Sigmoid colon (tissue), 7 donors: ENCODE data around the gene DRD2. TPM values are rescaled to one million over a fixed set of nuclear protein-coding genes. Genes with fewer than 3 reads are reported as not detected.

Source experiments
- DNase-seq: peaks from one replicate; pipeline ENCODE4 v3.0.0-alpha.2; 2019
- H3K27ac ChIP-seq, 4 donors: fragments of 200-600 bp; sonication (generic); one replicate each; pipeline ENCODE4 v1.5.1; 2016 to 2019; ENCODE audit warnings: mild to moderate bottlenecking in 1 of 4
- H3K27me3 ChIP-seq, 3 donors: fragments of 200-600 bp; sonication (generic); one replicate each; pipeline ENCODE4 v1.5.1; 2019; ENCODE audit warnings: mild to moderate bottlenecking in 1 of 3
- H3K36me3 ChIP-seq, 4 donors: fragments of 200-600 bp; sonication (generic); one replicate each; pipeline ENCODE4 v1.5.1; 2016 to 2019
- H3K4me1 ChIP-seq, 4 donors: fragments of 200-600 bp; sonication (generic); one replicate each; pipeline ENCODE4 v1.5.1; 2017 to 2019
- H3K4me3 ChIP-seq, 4 donors: fragments of 200-600 bp; sonication (generic); one replicate each; pipeline ENCODE4 v1.5.1; 2017 to 2019; ENCODE audit warnings: mild to moderate bottlenecking in 2 of 4, moderate library complexity in 1 of 4
- H3K9me3 ChIP-seq, 4 donors: fragments of 200-600 bp in 3 of 4; sonication (generic) in 3 of 4; one replicate each; pipeline versions ENCODE4 v1.5.1 to v1.6.1; 2013 to 2019
- EP300 ChIP-seq, 4 donors: sonication (generic); formaldehyde crosslinking; IDR thresholded peaks; one replicate each; pipeline ENCODE4 v1.6.1; 2017; ENCODE audit warnings: antibody characterized with exemption in 4 of 4
- POLR2A ChIP-seq, 2 donors: fragments of 450-650 bp; IDR thresholded peaks; one replicate each; pipeline ENCODE4 v1.6.1; 2016; ENCODE audit warnings: antibody characterized with exemption in 2 of 2, mild to moderate bottlenecking in 2 of 2, moderate library complexity in 2 of 2
- POLR2AphosphoS5 ChIP-seq, 4 donors: sonication (generic); formaldehyde crosslinking; IDR thresholded peaks; one replicate each; pipeline ENCODE4 v1.6.1; 2017; ENCODE audit warnings: antibody characterized with exemption in 4 of 4
- WGBS, 2 donors: extraction: QIAGEN DNeasy Blood & Tissue Kit; methylation state at CpG; one replicate each; pipeline ENCODE4 v1.1.7; 2013; 5-methylcytosine and 5-hydroxymethylcytosine counted together
- intact Hi-C: fragments of 100-400 bp; cut with DNase I; formaldehyde crosslinking; loops from one replicate; pipeline ENCODE4 v1.15.1; 2023
- polyA plus RNA-seq, 3 donors: library from polyadenylated mRNA; stranded (reverse); fragments of 200-250 nt; gene quantifications; one replicate each; pipeline ENCODE4 v1.2.3, GENCODE V29; 2013
- total RNA-seq, 4 donors: library from RNA; depleted of rRNA; stranded (reverse); fragments of >200 nt; gene quantifications; one replicate each; pipeline ENCODE4 v1.1.0, GENCODE V29; 2016
- TF ChIP-seq, protein P1 (sequence below), 4 experiments: fragments of 450-650 bp in 3 of 4; fragments of 200-600 bp in 1 of 4; IDR thresholded peaks; one replicate each; pipeline ENCODE4 v1.5.1; 2016 to 2019; ENCODE audit warnings: antibody characterized with exemption in 4 of 4, mild to moderate bottlenecking in 3 of 4, moderate library complexity in 2 of 4
- donor health status: healthy with polysubstance abuse.
- donor health status: Bipolar disorder and iron deficiency.
- donor health status: healthy.

DRD2 gene
- total and polyA plus RNA-seq, 7 donors = 0.19 to 1.2 (median 0.66) TPM; not detected in 2

DNA sequence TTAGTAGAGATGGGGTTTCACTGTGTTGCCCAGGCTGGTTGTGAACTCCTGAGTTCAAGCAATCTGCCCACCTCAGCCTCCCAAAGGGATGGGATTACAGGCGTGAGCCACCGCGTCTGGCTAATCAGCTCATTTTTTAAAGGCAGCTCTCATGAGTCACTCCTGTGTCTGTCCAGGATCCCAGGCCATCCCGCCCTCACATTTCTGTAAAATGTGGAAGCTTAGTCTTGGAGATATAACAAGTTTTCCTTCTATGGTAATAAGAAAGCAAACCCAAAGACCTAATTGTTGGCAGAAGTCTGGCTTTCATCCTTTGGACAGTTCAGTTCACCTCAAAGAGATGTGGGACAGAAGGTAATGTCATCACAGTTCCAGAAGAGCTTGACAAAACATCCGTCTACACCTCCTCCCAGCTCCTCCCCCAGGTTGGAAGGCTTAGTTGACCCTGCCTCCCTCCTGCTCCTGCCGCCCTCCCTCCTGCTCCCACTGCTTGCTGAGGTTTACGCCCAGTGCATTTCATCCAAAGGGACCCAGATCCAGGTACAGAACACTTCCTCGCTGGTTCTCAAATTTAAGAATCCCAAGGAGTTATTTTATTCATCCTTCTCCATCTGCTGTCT lies 6.4 kb downstream of the DRD2 start:
- H3K27ac ChIP-seq = no peak overlapping the region
- no peak for DNase-seq

GRCh38 chr11:113467545-113467944 lies 7.7 kb downstream of the DRD2 start:
- Histone ChIP-seq H3K36me3 (no peaks in the 10 kb centered on the region), H3K4me3 (no peak overlapping the region), H3K27me3 (peaks cover 0 to 21% (median 4%) of the 10 kb centered on the region in 3 donors), H3K27ac (no peak overlapping the region), H3K4me1 (no peaks in the 10 kb centered on the region), H3K9me3 (no peaks in the 10 kb centered on the region)
- no peak for TF ChIP-seq POLR2A (IDR thresholded peaks at IDR 0.05)
- no peak for TF ChIP-seq POLR2AphosphoS5 (IDR thresholded peaks at IDR 0.05)
- TF ChIP-seq, protein P1, sequence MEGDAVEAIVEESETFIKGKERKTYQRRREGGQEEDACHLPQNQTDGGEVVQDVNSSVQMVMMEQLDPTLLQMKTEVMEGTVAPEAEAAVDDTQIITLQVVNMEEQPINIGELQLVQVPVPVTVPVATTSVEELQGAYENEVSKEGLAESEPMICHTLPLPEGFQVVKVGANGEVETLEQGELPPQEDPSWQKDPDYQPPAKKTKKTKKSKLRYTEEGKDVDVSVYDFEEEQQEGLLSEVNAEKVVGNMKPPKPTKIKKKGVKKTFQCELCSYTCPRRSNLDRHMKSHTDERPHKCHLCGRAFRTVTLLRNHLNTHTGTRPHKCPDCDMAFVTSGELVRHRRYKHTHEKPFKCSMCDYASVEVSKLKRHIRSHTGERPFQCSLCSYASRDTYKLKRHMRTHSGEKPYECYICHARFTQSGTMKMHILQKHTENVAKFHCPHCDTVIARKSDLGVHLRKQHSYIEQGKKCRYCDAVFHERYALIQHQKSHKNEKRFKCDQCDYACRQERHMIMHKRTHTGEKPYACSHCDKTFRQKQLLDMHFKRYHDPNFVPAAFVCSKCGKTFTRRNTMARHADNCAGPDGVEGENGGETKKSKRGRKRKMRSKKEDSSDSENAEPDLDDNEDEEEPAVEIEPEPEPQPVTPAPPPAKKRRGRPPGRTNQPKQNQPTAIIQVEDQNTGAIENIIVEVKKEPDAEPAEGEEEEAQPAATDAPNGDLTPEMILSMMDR (IDR thresholded peaks at IDR 0.05) = no peak
- no peak for TF ChIP-seq EP300 (IDR thresholded peaks at IDR 0.05)
- WGBS, 2 donors = 73 to 74% methylated on average over 2 of the region's 2 CpGs
- intact Hi-C loops = no loop called here
- no peak for DNase-seq

More for the DNA sequence above, 6.4 kb downstream of the DRD2 start:
- 81 to 89% methylated on average over 8 of the region's 8 CpGs for WGBS, 2 donors
- intact Hi-C loops = no loop called here
- Histone ChIP-seq H3K27me3 (peaks cover 0 to 34% (median 11%) of the 10 kb centered on the region in 3 donors), H3K36me3 (no peaks in the 10 kb centered on the region), H3K9me3 (no peaks in the 10 kb centered on the region), H3K4me1 (no peaks in the 10 kb centered on the region), H3K4me3 (no peak overlapping the region)
- TF ChIP-seq EP300 (IDR thresholded peaks at IDR 0.05) = no peak
- TF ChIP-seq, protein P1 (IDR thresholded peaks at IDR 0.05) = no peak
- no peak for TF ChIP-seq POLR2AphosphoS5 (IDR thresholded peaks at IDR 0.05)
- TF ChIP-seq POLR2A (IDR thresholded peaks at IDR 0.05) = no peak

DNA sequence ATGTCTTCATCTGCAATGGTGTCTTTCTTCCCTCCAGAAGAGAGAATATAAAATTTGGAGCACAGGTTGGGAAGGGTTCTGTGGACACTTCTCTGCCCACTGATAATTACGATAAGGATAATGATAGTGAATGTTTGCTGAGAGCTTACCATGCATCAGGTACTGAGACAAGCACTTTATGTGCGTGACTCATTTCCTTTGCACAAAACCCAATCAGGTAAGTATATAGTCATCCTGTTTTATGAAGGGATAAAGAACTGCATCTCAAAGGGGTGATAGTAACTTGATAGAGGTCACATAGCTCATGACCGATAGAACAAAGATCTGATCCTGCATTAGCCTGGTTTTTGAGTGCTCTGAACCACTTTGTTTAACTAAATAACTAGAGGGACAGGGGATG lies 9.4 kb downstream of the DRD2 start:
- 91 to 92% methylated on average over 3 of the region's 3 CpGs for WGBS, 2 donors
- H3K36me3 ChIP-seq = no peaks in the 10 kb centered on the region

GRCh38 chr11:113464416-113464815 lies 10.8 kb downstream of the DRD2 start:
- no peak for DNase-seq
- no peaks in the 10 kb centered on the region for H3K9me3 ChIP-seq
- no peak overlapping the region for H3K27ac ChIP-seq
- 89 to 90% methylated on average over 2 of the region's 2 CpGs for WGBS, 2 donors
- no peak overlapping the region for H3K4me3 ChIP-seq
- no peaks in the 10 kb centered on the region for H3K36me3 ChIP-seq
- intact Hi-C loops = no loop called here
- H3K4me1 ChIP-seq = no peaks in the 10 kb centered on the region
- TF ChIP-seq, protein P1 (IDR thresholded peaks at IDR 0.05) = no peak
- TF ChIP-seq POLR2A (IDR thresholded peaks at IDR 0.05) (no peak), EP300 (IDR thresholded peaks at IDR 0.05) (no peak)
- peaks cover 0 to 4% (median 0%) of the 10 kb centered on the region in 3 donors for H3K27me3 ChIP-seq

More for the DNA sequence above, 9.4 kb downstream of the DRD2 start:
- no peak overlapping the region for H3K27ac ChIP-seq
- TF ChIP-seq, protein P1 (IDR thresholded peaks at IDR 0.05) = no peak
- TF ChIP-seq EP300 (IDR thresholded peaks at IDR 0.05) = no peak
- TF ChIP-seq POLR2A (IDR thresholded peaks at IDR 0.05) = no peak
- no peak for TF ChIP-seq POLR2AphosphoS5 (IDR thresholded peaks at IDR 0.05)
- intact Hi-C loops = no loop called here
- H3K4me3 ChIP-seq = no peak overlapping the region
- H3K9me3 ChIP-seq = no peaks in the 10 kb centered on the region
- no peaks in the 10 kb centered on the region for H3K4me1 ChIP-seq
- peaks cover 0 to 12% (median 4%) of the 10 kb centered on the region in 3 donors for H3K27me3 ChIP-seq
- no peak for DNase-seq

DNA sequence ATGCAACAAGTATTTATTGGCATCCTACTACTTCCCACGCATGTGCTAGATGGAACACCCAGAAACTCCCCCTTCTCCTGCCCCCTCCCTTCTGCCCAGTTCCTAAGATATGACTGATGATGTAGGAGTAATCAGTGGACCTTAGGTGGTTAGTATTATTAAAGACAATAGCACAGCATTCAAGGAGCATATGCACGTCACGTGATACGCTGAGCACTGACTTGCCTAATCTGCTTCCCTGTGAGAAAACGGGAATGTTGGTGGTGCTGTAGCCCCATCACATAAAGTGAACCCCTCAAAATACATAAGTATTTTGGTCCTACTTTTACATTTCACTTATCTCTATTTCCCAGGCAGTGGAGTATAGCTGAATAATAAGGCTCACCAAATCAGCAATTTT lies 12.4 kb downstream of the DRD2 start:
- 88 to 93% methylated on average over 5 of the region's 5 CpGs for WGBS, 2 donors

More for the DNA sequence above, 12.4 kb downstream of the DRD2 start:
- Histone ChIP-seq H3K27me3 (no peaks in the 10 kb centered on the region), H3K9me3 (no peaks in the 10 kb centered on the region), H3K4me1 (no peaks in the 10 kb centered on the region), H3K4me3 (no peak overlapping the region), H3K27ac (no peak overlapping the region), H3K36me3 (no peaks in the 10 kb centered on the region)
- intact Hi-C loops = no loop called here
- TF ChIP-seq POLR2AphosphoS5 (IDR thresholded peaks at IDR 0.05) (no peak), POLR2A (IDR thresholded peaks at IDR 0.05) (no peak), EP300 (IDR thresholded peaks at IDR 0.05) (no peak)
- TF ChIP-seq, protein P1 (IDR thresholded peaks at IDR 0.05) = no peak
- DNase-seq = no peak
